Measurements from ENCODE around the gene CFAP221. TPM values are rescaled to one million over a fixed set of nuclear protein-coding genes. Genes with fewer than 3 reads are reported as not detected.
A peak's percentile ranks its signal among the peaks of the same experiment; 100 is the strongest.

CFAP221 gene
- total RNA-seq, 2 donors from 2014 or later, result 0.56 TPM; not detected in 1

GRCh38 chr2:119536211-119536610 is 8.0 kb upstream of the CFAP221 start:
- TF ChIP-seq CTCF (IDR thresholded peaks at IDR 0.05), result no peak

GRCh38 chr2:119536707-119537106 is 7.5 kb upstream of the CFAP221 start:
- peaks cover 8% of the 10 kb centered on the region for H3K9me3 ChIP-seq
- TF ChIP-seq CTCF (IDR thresholded peaks at IDR 0.05), result no peak
- H3K4me1 ChIP-seq (ENCODE audit: control insufficient read depth in 1 of 2, low read depth in 2 of 2), result no peaks in the 10 kb centered on the region
- H3K36me3 ChIP-seq, result no peaks in the 10 kb centered on the region
- H3K4me3 ChIP-seq, result no peak overlapping the region
- no peaks in the 10 kb centered on the region for H3K27me3 ChIP-seq (replicated peaks; ENCODE audit: insufficient read depth)
- DNase-seq (ENCODE audit: low spot score) (no peak), ATAC-seq (ENCODE audit: insufficient number of reproducible peaks, low FRiP score, low read depth) (no peak)
- H3K27ac ChIP-seq, result no peak overlapping the region

More at GRCh38 chr2:119536211-119536610, 8.0 kb upstream of the CFAP221 start:
- H3K27ac ChIP-seq, result no peak overlapping the region
- no peaks in the 10 kb centered on the region for H3K27me3 ChIP-seq (replicated peaks; ENCODE audit: insufficient read depth)
- H3K36me3 ChIP-seq, result no peaks in the 10 kb centered on the region
- H3K4me1 ChIP-seq (ENCODE audit: control insufficient read depth in 1 of 2, low read depth in 2 of 2), result no peaks in the 10 kb centered on the region
- H3K4me3 ChIP-seq, result no peak overlapping the region
- H3K9me3 ChIP-seq, result peaks cover 8% of the 10 kb centered on the region
- DNase-seq (ENCODE audit: low spot score), result no peak
- no peak for ATAC-seq (ENCODE audit: insufficient number of reproducible peaks, low FRiP score, low read depth)

- H3K27ac ChIP-seq, result no peak overlapping the region
- no peaks in the 10 kb centered on the region for H3K36me3 ChIP-seq
- peaks cover 8% of the 10 kb centered on the region for H3K9me3 ChIP-seq
- no peaks in the 10 kb centered on the region for H3K4me1 ChIP-seq (ENCODE audit: control insufficient read depth in 1 of 2, low read depth in 2 of 2)
- no peak for ATAC-seq (ENCODE audit: insufficient number of reproducible peaks, low FRiP score, low read depth)
- TF ChIP-seq CTCF (IDR thresholded peaks at IDR 0.05), result no peak
- no peak for DNase-seq (ENCODE audit: low spot score)
- no peaks in the 10 kb centered on the region for H3K27me3 ChIP-seq (replicated peaks; ENCODE audit: insufficient read depth)
- no peak overlapping the region for H3K4me3 ChIP-seq
Observed at GRCh38 chr2:119537792-119538191, 6.5 kb upstream of the CFAP221 start.

- no peak overlapping the region for H3K27ac ChIP-seq
- H3K4me3 ChIP-seq, result no peak overlapping the region
- H3K36me3 ChIP-seq, result no peaks in the 10 kb centered on the region
- H3K27me3 ChIP-seq (replicated peaks; ENCODE audit: insufficient read depth), result no peaks in the 10 kb centered on the region
- ATAC-seq (ENCODE audit: insufficient number of reproducible peaks, low FRiP score, low read depth), result no peak
- no peak for DNase-seq (ENCODE audit: low spot score)
- H3K4me1 ChIP-seq (ENCODE audit: control insufficient read depth in 1 of 2, low read depth in 2 of 2), result peaks cover 6 to 17% of the 10 kb centered on the region in 2 donors
- H3K9me3 ChIP-seq, result no peaks in the 10 kb centered on the region
- TF ChIP-seq CTCF (IDR thresholded peaks at IDR 0.05), result no peak
Observed at GRCh38 chr2:119541476-119541875, 2.8 kb upstream of the CFAP221 start.

- H3K36me3 ChIP-seq, result no peaks in the 10 kb centered on the region
- H3K4me3 ChIP-seq, result peak overlapping the region; percentile 75
- peak overlapping the region; percentile 11 to 27 for H3K27ac ChIP-seq
- DNase-seq (ENCODE audit: low spot score) (no peak), ATAC-seq (ENCODE audit: insufficient number of reproducible peaks, low FRiP score, low read depth) (no peak)
- TF ChIP-seq CTCF (IDR thresholded peaks at IDR 0.05), result no peak
- peaks cover 6 to 17% of the 10 kb centered on the region in 2 donors for H3K4me1 ChIP-seq (ENCODE audit: control insufficient read depth in 1 of 2, low read depth in 2 of 2)
- no peaks in the 10 kb centered on the region for H3K27me3 ChIP-seq (replicated peaks; ENCODE audit: insufficient read depth)
- no peaks in the 10 kb centered on the region for H3K9me3 ChIP-seq
Observed at GRCh38 chr2:119544939-119545475, 758 bp downstream of the CFAP221 start.
